ENCODE results near the gene TH. TPM values are rescaled to one million over a fixed set of nuclear protein-coding genes. Genes with fewer than 3 reads are reported as not detected.
A peak's percentile ranks its signal among the peaks of the same experiment; 100 is the strongest.
"Not testable (repeated sequence)": the region's sequence is repeated elsewhere in the genome, so short reads cannot be mapped to it uniquely, and the experiment has no call there.

TH gene
- total and polyA plus RNA-seq, 7 donors, result 0.17 TPM; not detected in 6

GRCh38 chr11:2196970-2197770 is 25.6 kb upstream of the TH start:
- intact Hi-C loops (cut with DNase I), result loop anchor here (1.0 to 5.0 kb wide), 4 partner anchors 106 to 690 kb away; partner anchors contain the start of genes CDKN1C and TSPAN32
- Histone ChIP-seq H3K36me3 (no peaks in the 10 kb centered on the region), H3K4me1 (no peaks in the 10 kb centered on the region), H3K9me3 (no peaks in the 10 kb centered on the region), H3K4me3 (no peak overlapping the region), H3K27me3 (peaks cover 0 to 25% (median 0%) of the 10 kb centered on the region in 3 donors), H3K27ac (no peak overlapping the region)
- TF ChIP-seq POLR2AphosphoS5 (IDR thresholded peaks at IDR 0.05), result no peak
- TF ChIP-seq CTCF (IDR thresholded peaks at IDR 0.05), result peak; percentile 88 to 94 (median 89)
- WGBS, 2 donors, result 22 to 34% methylated on average over 23 of the region's 23 CpGs
- DNase-seq, result peak; percentile 86

- no peaks in the 10 kb centered on the region for H3K4me1 ChIP-seq
- no peak for DNase-seq
- intact Hi-C loops (cut with DNase I), result loop anchor here (2.0 to 5.0 kb wide), 3 partner anchors 107 to 692 kb away; partner anchors contain the start of genes CDKN1C and TSPAN32
- WGBS, 2 donors, result 89% methylated on average over 7 of the region's 7 CpGs
- H3K4me3 ChIP-seq, result no peak overlapping the region
- no peaks in the 10 kb centered on the region for H3K9me3 ChIP-seq
- H3K27me3 ChIP-seq, result peaks cover 0 to 34% (median 4%) of the 10 kb centered on the region in 3 donors
- no peak for TF ChIP-seq POLR2AphosphoS5 (IDR thresholded peaks at IDR 0.05)
- TF ChIP-seq EP300 (IDR thresholded peaks at IDR 0.05), result no peak
- no peak for TF ChIP-seq CTCF (IDR thresholded peaks at IDR 0.05)
- TF ChIP-seq POLR2A (IDR thresholded peaks at IDR 0.05), result no peak
- no peak overlapping the region for H3K27ac ChIP-seq
- no peaks in the 10 kb centered on the region for H3K36me3 ChIP-seq
These were observed 24.1 kb upstream of the TH start for GRCh38 chr11:2195756-2196088.

- Histone ChIP-seq H3K27me3 (peaks cover 0 to 38% (median 4%) of the 10 kb centered on the region in 3 donors), H3K9me3 (no peaks in the 10 kb centered on the region), H3K4me3 (no peak overlapping the region), H3K4me1 (no peaks in the 10 kb centered on the region), H3K27ac (no peak overlapping the region), H3K36me3 (no peaks in the 10 kb centered on the region)
- 46 to 54% methylated on average over 24 of the region's 24 CpGs for WGBS, 2 donors
- TF ChIP-seq POLR2A (IDR thresholded peaks at IDR 0.05) (no peak), CTCF (IDR thresholded peaks at IDR 0.05) (peak in 3 of 4 experiments; percentile 42 to 75 (median 50))
- no peak for DNase-seq
- intact Hi-C loops (cut with DNase I), result loop anchor here (5.0 kb wide), 2 partner anchors 337 to 692 kb away; partner anchors contain the start of gene CDKN1C
These were observed 23.5 kb upstream of the TH start for GRCh38 chr11:2194877-2195755.

GRCh38 chr11:2193888-2194595 is 22.4 kb upstream of the TH start:
- H3K36me3 ChIP-seq; DNase-seq; H3K4me3 ChIP-seq; intact Hi-C loops (cut with DNase I); H3K4me1 ChIP-seq; H3K27ac ChIP-seq; H3K9me3 ChIP-seq: not testable (repeated sequence)
- 29 to 66% methylated on average over 16 to 17 of the region's 20 CpGs for WGBS, 2 donors
- peaks cover 0 to 40% (median 4%) of the 10 kb centered on the region in 3 donors for H3K27me3 ChIP-seq
